HK-2 (cell line): Measurements from ENCODE around the gene MGARP.
"Not testable (repeated sequence)": the region's sequence is repeated elsewhere in the genome, so short reads cannot be mapped to it uniquely, and the experiment has no call there.

Source experiments
- DNase-seq: peaks from one replicate; pipeline ENCODE4 v3.0.0-alpha.2; 2018; ENCODE audit not compliant: unreplicated experiment

Gene MGARP

DNA sequence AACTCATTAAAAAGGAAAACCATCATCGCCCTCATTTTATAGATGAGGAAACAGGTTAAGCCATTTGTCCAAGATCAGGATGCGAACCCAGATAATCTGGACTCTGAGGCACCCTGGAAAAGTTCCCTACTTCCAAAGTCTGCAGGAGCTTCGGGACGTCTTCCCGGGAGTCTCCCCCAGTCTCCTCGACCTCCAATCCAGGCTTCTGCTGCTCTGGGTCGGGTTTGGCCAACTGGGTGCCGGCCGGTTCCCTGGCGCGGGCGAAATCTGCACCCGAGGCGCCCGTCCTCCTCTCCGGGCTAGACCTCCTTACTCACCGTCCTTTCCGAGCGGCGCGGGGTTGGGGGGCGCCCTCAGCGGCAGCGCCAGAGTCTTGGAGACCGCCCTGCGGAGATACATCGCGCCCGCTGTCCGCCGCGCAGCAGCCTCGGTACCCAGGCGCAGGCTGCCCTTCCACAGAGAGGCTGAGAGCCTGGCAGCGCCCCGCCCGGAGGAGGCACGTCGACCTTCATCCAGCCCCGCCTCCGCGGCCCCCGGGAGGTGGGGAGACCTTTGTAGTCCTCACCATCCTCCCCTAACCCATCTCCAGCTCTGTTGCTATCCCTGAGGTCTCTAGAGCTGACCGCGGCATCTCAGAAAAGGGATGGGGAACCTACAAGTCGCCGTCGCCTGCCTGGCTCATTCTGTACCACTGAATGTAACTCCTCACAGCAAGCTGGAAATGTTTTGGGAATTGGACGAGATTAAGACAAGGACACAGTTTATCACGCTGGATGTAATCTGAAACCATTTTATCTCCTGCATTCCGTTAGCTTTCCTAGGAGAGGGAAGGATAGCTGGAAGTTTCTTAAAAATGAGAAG, at the start of gene MGARP:
Gene MGARP (minus strand): TSS at position 466 of the 861 bp plus-strand sequence. CDS start 67 bp downstream, at position 399.
- no peak for DNase-seq

- DNase-seq = no peak
Measured at GRCh38 chr4:139329665-139330200, 49.7 kb upstream of the MGARP start.

- no peak for DNase-seq
Measured at GRCh38 chr4:139324620-139325019, 44.6 kb upstream of the MGARP start.

- not testable (repeated sequence) for DNase-seq
Measured at GRCh38 chr4:139322541-139322940, 42.5 kb upstream of the MGARP start.

GRCh38 chr4:139322070-139322469, 42.0 kb upstream of the MGARP start:
- DNase-seq = not testable (repeated sequence)

DNA sequence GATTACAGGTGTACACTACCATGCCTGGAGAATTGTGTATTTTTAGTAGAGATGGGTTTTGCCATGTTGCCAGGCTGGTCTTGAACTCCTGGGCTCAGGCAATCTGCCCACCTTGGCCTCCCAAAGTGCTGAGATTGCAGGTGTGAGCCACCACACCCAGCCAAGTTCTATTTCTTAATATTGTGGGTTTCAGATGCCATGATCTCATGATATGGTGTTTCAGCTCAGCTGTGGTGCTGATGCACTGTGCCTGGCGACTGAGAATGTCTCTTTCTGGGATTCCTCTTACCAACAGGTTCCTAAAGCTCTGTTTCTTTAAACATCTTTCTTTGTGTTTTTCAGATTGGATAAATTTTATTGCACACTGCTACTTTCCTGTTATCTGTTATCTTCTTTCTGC, 39.5 kb upstream of the MGARP start:
- no peak for DNase-seq

- no peak for DNase-seq
Measured at GRCh38 chr4:139317635-139318034, 37.6 kb upstream of the MGARP start.

- no peak for DNase-seq
Measured at GRCh38 chr4:139316733-139317132, 36.7 kb upstream of the MGARP start.

- no peak for DNase-seq
Measured at GRCh38 chr4:139315221-139315675, 35.2 kb upstream of the MGARP start.

DNA sequence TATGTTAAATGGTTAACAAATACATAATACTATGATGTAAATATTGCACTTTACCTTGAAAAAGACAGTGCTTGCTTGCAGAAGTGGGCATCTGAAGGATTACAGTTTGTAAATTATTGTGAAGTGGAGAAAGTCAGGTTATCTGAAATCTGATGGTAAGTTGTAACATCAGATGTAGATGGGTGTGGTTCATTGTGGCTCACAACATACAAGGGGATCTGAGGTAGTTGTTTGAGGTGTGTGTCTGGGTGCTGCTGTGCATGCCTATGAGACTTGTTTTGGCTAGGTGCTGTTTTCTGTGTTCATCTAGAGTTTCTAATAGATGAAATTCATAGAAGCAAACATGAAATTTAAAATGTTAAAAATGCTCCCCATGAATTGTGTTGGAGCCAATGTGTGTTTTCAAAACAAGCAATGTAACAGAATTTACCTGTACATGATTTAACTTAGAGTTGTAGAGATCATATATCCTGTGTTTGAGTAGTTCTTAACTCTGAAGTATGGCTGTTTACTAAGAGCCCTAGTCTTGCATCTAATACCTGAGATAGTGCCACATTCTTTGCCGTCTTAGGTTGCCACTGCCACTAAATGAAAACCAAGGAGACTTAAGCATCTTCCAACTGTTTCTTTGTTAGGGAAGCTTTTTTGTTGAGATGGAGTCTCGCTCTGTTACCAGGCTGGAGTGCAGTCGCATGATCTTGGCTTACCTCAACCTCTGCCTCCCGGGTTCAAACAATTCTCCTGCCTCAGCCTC, 34.2 kb upstream of the MGARP start:
- no peak for DNase-seq

- not testable (repeated sequence) for DNase-seq
Measured at GRCh38 chr4:139313414-139313813, 33.4 kb upstream of the MGARP start.

DNA sequence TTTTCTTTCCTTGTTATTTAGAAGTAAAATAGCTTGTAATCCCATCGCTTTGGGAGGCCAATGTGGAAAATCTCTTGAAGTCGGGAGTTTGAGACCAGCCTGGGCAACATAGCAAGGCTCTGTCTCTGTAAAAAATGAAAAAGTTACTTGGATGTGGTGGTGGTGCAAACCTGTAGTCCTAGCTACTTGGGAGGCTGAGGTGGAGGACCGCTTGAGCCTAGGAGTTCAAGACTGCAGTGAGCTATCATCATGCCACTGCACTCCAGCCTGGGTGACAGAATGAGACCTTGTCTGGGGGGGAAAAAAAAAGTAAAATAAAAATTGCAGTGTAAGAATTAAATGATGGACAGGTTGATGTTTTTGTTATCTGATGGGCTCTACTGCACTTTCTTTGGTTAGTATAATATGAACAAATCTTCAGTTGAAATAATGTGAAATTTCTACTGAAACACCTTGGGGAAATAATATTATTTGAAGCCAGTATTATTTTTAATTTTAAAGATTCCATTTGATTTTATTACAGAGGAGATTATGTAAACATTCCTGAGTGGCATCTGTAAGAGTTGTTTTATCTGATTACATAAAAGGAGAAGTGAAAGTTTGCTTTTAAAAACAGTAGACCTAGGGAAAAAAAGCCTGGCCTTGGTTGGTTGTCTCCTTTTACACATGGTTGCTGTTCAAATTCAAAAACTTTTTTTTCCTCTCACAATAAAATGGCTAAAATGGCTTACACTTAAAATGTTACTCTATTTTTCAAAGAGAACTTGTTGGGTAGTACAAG, 32.7 kb upstream of the MGARP start:
- no peak for DNase-seq

- DNase-seq = no peak
Measured at GRCh38 chr4:139311909-139312308, 31.9 kb upstream of the MGARP start.

DNA sequence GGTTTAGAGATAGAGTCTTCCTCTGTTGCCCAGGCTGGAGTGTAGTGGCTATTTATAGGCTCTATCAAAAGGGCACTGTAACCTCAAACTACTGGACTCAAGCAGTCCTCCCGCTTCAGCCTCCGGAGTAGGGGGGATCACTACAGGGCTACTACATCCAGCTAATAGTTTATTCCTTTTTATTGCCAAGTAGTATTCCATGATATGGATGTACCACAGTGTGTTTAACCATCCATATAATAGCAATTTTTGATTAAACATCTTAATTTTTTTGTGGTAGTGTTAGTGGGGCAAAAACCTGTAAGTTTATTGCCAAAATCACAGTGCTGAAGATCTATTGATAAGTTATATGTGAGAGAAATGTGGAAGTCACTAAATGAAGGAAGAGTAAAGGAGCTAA, 24.9 kb upstream of the MGARP start:
- DNase-seq = no peak

- peak; percentile 57 for DNase-seq
Measured at GRCh38 chr4:139301821-139302611, 22.0 kb upstream of the MGARP start, which contains the start of gene NDUFC1. NDUFC1 (minus strand) TSS chr4:139302477; CDS start chr4:139295798, 6,679 bp downstream.

GRCh38 chr4:139301113-139301820, 21.2 kb upstream of the MGARP start, which contains the start of gene NAA15:
NAA15 (plus strand) TSS chr4:139301505; CDS start chr4:139301778, 273 bp downstream.
- DNase-seq = peak; percentile 98

- no peak for DNase-seq
Measured at GRCh38 chr4:139300431-139301112, 20.5 kb upstream of the MGARP start.

DNA sequence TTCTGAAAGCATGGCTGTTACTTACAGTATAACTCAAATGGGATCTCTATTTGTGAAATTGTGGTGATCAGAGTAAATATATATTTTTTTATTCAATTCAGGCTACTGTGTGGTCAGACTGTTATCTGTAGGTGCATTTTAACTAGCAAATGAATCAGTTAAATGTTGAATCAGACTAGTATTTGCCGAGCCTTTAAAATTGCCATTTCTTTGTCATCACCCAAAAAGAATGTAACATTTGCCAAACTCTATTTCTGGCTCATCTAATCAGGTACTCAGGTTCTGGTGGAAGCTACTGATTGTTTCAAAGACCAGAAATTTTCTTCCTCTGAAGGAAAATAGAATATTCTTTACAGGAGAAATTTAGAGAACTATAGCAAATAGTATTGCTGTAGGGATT, 19.5 kb upstream of the MGARP start:
- DNase-seq = no peak

- DNase-seq = no peak
Measured at GRCh38 chr4:139297001-139297410, 17.0 kb upstream of the MGARP start.

- DNase-seq = no peak
Measured at GRCh38 chr4:139295942-139296299, 15.9 kb upstream of the MGARP start.
